H1 (cell line): ENCODE results near the gene SH3BGRL. TPM values are rescaled to one million over a fixed set of nuclear protein-coding genes. Genes with fewer than 3 reads are reported as not detected.
A peak's percentile ranks its signal among the peaks of the same experiment; 100 is the strongest.

Experiments used
- CTCF ChIA-PET: fragments of 300-600 bp; sonication (Branson Sonifier 250); formaldehyde crosslinking; loops from one replicate; lab custom pipeline; 2021; ENCODE audit not compliant: partially characterized antibody; lab: Charles Lee
- POLR2A ChIA-PET: fragments of 300-600 bp; sonication (Branson Sonifier 250); formaldehyde crosslinking; loops from one replicate; lab custom pipeline; 2021; ENCODE audit warnings: inconsistent platforms; ENCODE audit not compliant: partially characterized antibody; lab: Charles Lee
- DNase-seq, 2 experiments: peaks; one replicate each; pipeline versions ENCODE4 v3.0.0 to v3.0.0-alpha.2; 2010 to 2022; ENCODE audit warnings: low spot score in 2 of 2, low read depth in 1 of 2, mixed read lengths in 1 of 2
- FAIRE-seq: peaks from 2 replicates; lab custom pipeline; 2011; peaks lifted over from hg19 to GRCh38; lab: Jason Lieb, UNC
- H2AFZ ChIP-seq: 2 replicates; pipeline ENCODE4 v1.8.1; 2012; ENCODE audit warnings: low read length, inconsistent platforms
- H2AK5ac ChIP-seq: 2 replicates; pipeline ENCODE4 v1.6.1; 2013; ENCODE audit warnings: low read depth, low read length
- H2BK120ac ChIP-seq: replicated peaks from 2 replicates; pipeline ENCODE3; 2013; ENCODE audit warnings: low read depth, low read length, inconsistent platforms
- H2BK12ac ChIP-seq: 2 replicates; pipeline ENCODE4 v1.6.1; 2013; ENCODE audit warnings: low read depth, low read length
- H2BK15ac ChIP-seq: 2 replicates; pipeline ENCODE4 v1.6.1; 2013; ENCODE audit warnings: low read length
- H2BK20ac ChIP-seq: 2 replicates; pipeline ENCODE4 v1.6.1; 2013; ENCODE audit warnings: low read length
- H2BK5ac ChIP-seq: 2 replicates; pipeline ENCODE4 v1.6.1; 2013; ENCODE audit warnings: low read depth, low read length
- H3K14ac ChIP-seq: 2 replicates; pipeline ENCODE4 v1.6.1; 2013; ENCODE audit warnings: inconsistent platforms; ENCODE audit not compliant: insufficient read length
- H3K18ac ChIP-seq: 2 replicates; pipeline ENCODE4 v1.6.1; 2013; ENCODE audit warnings: low read length; ENCODE audit errors: extremely low read depth
- H3K23ac ChIP-seq: 2 replicates; pipeline ENCODE4 v1.6.1; 2013; ENCODE audit warnings: inconsistent platforms; ENCODE audit not compliant: insufficient read length
- H3K23me2 ChIP-seq: 2 replicates; pipeline ENCODE4 v1.6.1; 2013; ENCODE audit warnings: low read depth, low read length
- H3K27ac ChIP-seq: 2 replicates; pipeline ENCODE4 v1.6.1; 2011; ENCODE audit warnings: low read depth, low read length, inconsistent platforms
- H3K27me3 ChIP-seq, 4 experiments: replicated peaks in 1 of 4; 1 replicate in 1 of 4; 2 replicates in 3 of 4; pipeline versions ENCODE4 v1.6.1 to v1.8.1; 2011 to 2013; ENCODE audit warnings: low read length in 3 of 4, mild to moderate bottlenecking in 3 of 4, inconsistent platforms in 2 of 4, mixed read lengths in 2 of 4, moderate library complexity in 1 of 4; ENCODE audit not compliant: control insufficient read depth in 3 of 4, insufficient read depth in 3 of 4; ENCODE audit errors: extremely low read depth in 1 of 4
- H3K36me3 ChIP-seq, 4 experiments: 2 replicates each; pipeline versions ENCODE4 v1.6.1 to v1.8.1; 2011 to 2013; ENCODE audit warnings: mild to moderate bottlenecking in 4 of 4, low read length in 3 of 4, moderate library complexity in 2 of 4, control low read depth in 1 of 4, inconsistent platforms in 1 of 4; ENCODE audit not compliant: insufficient read depth in 4 of 4, control insufficient read depth in 2 of 4
- H3K4ac ChIP-seq: replicated peaks from 2 replicates; pipeline ENCODE3; 2013; ENCODE audit warnings: low read length, low read depth, mixed read lengths, inconsistent platforms; ENCODE audit not compliant: insufficient read length
- H3K4me1 ChIP-seq, 4 experiments: replicated peaks in 1 of 4; 1 replicate in 1 of 4; 2 replicates in 3 of 4; pipeline versions ENCODE4 v1.6.1 to v1.8.1; 2011 to 2013; ENCODE audit warnings: low read length in 3 of 4, inconsistent platforms in 2 of 4, mixed read lengths in 1 of 4; ENCODE audit not compliant: insufficient read depth in 4 of 4, control insufficient read depth in 3 of 4
- H3K4me2 ChIP-seq, 2 experiments: 2 replicates each; pipeline versions ENCODE4 v1.6.1 to v1.8.1; 2011 to 2013; ENCODE audit warnings: low read depth in 2 of 2, low read length in 2 of 2, control low read depth in 1 of 2, inconsistent platforms in 1 of 2, mild to moderate bottlenecking in 1 of 2; ENCODE audit not compliant: insufficient read depth in 1 of 2
- H3K4me3 ChIP-seq, 4 experiments: fragments of 200-600, 300-600 bp in 1 of 4; sonication (generic), shearing (Covaris generic), sonication (Bioruptor Twin) in 1 of 4; 2 replicates each; pipeline versions ENCODE4 v1.5.1 to v1.8.1; 2011 to 2016; ENCODE audit warnings: low read length in 4 of 4, low read depth in 3 of 4, control low read depth in 2 of 4, inconsistent platforms in 2 of 4, mild to moderate bottlenecking in 2 of 4, mixed read lengths in 1 of 4, moderate library complexity in 1 of 4; ENCODE audit not compliant: insufficient read depth in 2 of 4; ENCODE audit errors: extremely low read depth in 1 of 4
- H3K56ac ChIP-seq: replicated peaks from 2 replicates; pipeline ENCODE3; 2013; ENCODE audit warnings: low read depth, mild to moderate bottlenecking, mixed read lengths, low read length, inconsistent platforms; ENCODE audit not compliant: insufficient read length
- H3K79me1 ChIP-seq: 2 replicates; pipeline ENCODE4 v1.6.1; 2013; ENCODE audit warnings: low read depth, low read length, control low read depth
- H3K79me2 ChIP-seq, 2 experiments: 2 replicates each; pipeline versions ENCODE4 v1.6.1 to v1.8.1; 2012 to 2013; ENCODE audit warnings: low read length in 2 of 2, mild to moderate bottlenecking in 2 of 2, inconsistent platforms in 1 of 2; ENCODE audit not compliant: insufficient read depth in 2 of 2, control insufficient read depth in 1 of 2
- H3K9ac ChIP-seq, 4 experiments: replicated peaks in 1 of 4; 1 replicate in 1 of 4; 2 replicates in 3 of 4; pipeline versions ENCODE4 v1.6.1 to v1.8.1; 2011 to 2013; ENCODE audit warnings: low read depth in 3 of 4, low read length in 3 of 4, control low read depth in 2 of 4, mild to moderate bottlenecking in 2 of 4, moderate library complexity in 2 of 4, inconsistent platforms in 1 of 4; ENCODE audit errors: extremely low read depth in 1 of 4
- H3K9me3 ChIP-seq, 2 experiments: 2 replicates each; pipeline versions ENCODE4 v1.6.1 to v1.8.1; 2012 to 2013; ENCODE audit warnings: mild to moderate bottlenecking in 2 of 2, moderate library complexity in 2 of 2, control low read depth in 1 of 2, inconsistent platforms in 1 of 2, low read depth in 1 of 2, low read length in 1 of 2, mixed read lengths in 1 of 2; ENCODE audit not compliant: insufficient read depth in 2 of 2
- H4K20me1 ChIP-seq, 2 experiments: replicated peaks in 1 of 2; 2 replicates each; pipeline versions ENCODE3 to v1.8.1; 2011 to 2013; ENCODE audit warnings: inconsistent platforms in 2 of 2, low read length in 2 of 2, mild to moderate bottlenecking in 1 of 2; ENCODE audit not compliant: insufficient read depth in 2 of 2, control insufficient read depth in 1 of 2
- H4K5ac ChIP-seq: 2 replicates; pipeline ENCODE4 v1.6.1; 2013; ENCODE audit warnings: low read length, low read depth, mixed read lengths, inconsistent platforms; ENCODE audit not compliant: insufficient read length
- H4K8ac ChIP-seq: 2 replicates; pipeline ENCODE4 v1.8.0; 2013; ENCODE audit warnings: mild to moderate bottlenecking, moderate library complexity, low read length, inconsistent platforms; ENCODE audit not compliant: insufficient read depth; ENCODE audit errors: extremely low read depth
- H4K91ac ChIP-seq: replicated peaks from 2 replicates; pipeline ENCODE3; 2013; ENCODE audit warnings: low read length, mixed read lengths, inconsistent platforms; ENCODE audit not compliant: insufficient read length
- ATF3 ChIP-seq: IDR thresholded peaks from 2 replicates; pipeline ENCODE4 v1.6.1; 2011; ENCODE audit warnings: low read depth, mild to moderate bottlenecking, low read length; ENCODE audit not compliant: insufficient read depth
- CBX8 ChIP-seq: fragments of 300-800, 300-1000 bp; sonication (generic); IDR thresholded peaks from 2 replicates; pipeline ENCODE4 v1.7.1; 2016; ENCODE audit warnings: low read depth, low read length, borderline replicate concordance
- CEBPB ChIP-seq: IDR thresholded peaks from 2 replicates; pipeline ENCODE4 v1.6.1; 2012; ENCODE audit warnings: low read depth, low read length
- CHD2 ChIP-seq: IDR thresholded peaks from 2 replicates; pipeline ENCODE4 v1.6.1; 2012; ENCODE audit warnings: low read length, improper control_type of control experiment
- CTCF ChIP-seq, 3 experiments: IDR thresholded peaks; 1 replicate in 2 of 3; 2 replicates in 1 of 3; pipeline versions ENCODE4 v1.5.1 to v1.6.1; 2011; ENCODE audit warnings: low read length in 3 of 3, mild to moderate bottlenecking in 3 of 3, inconsistent platforms in 2 of 3, low read depth in 1 of 3, moderate library complexity in 1 of 3; ENCODE audit not compliant: insufficient read depth in 1 of 3; ENCODE audit errors: control extremely low read depth in 1 of 3
- EP300 ChIP-seq, 2 experiments: IDR thresholded peaks; 1 replicate in 1 of 2; 2 replicates in 1 of 2; pipeline ENCODE4 v1.6.1; 2011 to 2012; ENCODE audit warnings: low read depth in 2 of 2, low read length in 2 of 2, mild to moderate bottlenecking in 2 of 2, borderline replicate concordance in 1 of 2, inconsistent platforms in 1 of 2, moderate library complexity in 1 of 2
- JUND ChIP-seq: IDR thresholded peaks from 2 replicates; pipeline ENCODE4 v1.6.1; 2011; ENCODE audit warnings: mild to moderate bottlenecking, improper control_type of control experiment, low read length
- NRF1 ChIP-seq: IDR thresholded peaks from 2 replicates; pipeline ENCODE4 v1.6.1; 2011; ENCODE audit warnings: mild to moderate bottlenecking, low read depth, low read length, improper control_type of control experiment
- RBBP5 ChIP-seq: IDR thresholded peaks from 2 replicates; pipeline ENCODE4 v1.7.1; 2012; ENCODE audit warnings: low read depth, mild to moderate bottlenecking, inconsistent platforms, low read length, moderate library complexity, borderline replicate concordance
- SP4 ChIP-seq: IDR thresholded peaks from 2 replicates; pipeline ENCODE4 v1.6.1; 2012; ENCODE audit warnings: low read length, inconsistent platforms
- SRF ChIP-seq: IDR thresholded peaks from 2 replicates; pipeline ENCODE4 v1.6.1; 2011; ENCODE audit warnings: mild to moderate bottlenecking, low read depth, low read length, moderate library complexity
- TAF7 ChIP-seq: optimal IDR thresholded peaks from 2 replicates; pipeline ENCODE3; 2011; ENCODE audit warnings: low read depth, mild to moderate bottlenecking, inconsistent platforms, low read length, moderate library complexity, borderline replicate concordance
- WGBS, 2 experiments: shearing (Covaris generic) in 1 of 2; methylation state at CpG; one replicate each; pipeline versions ENCODE4 v1.1.6 to v1.1.7; 2013 to 2015; ENCODE audit warnings: low lambda C conversion rate in 2 of 2, mixed read lengths in 2 of 2, inconsistent platforms in 1 of 2, low coverage in 1 of 2, missing lambda C conversion rate in 1 of 2; ENCODE audit not compliant: insufficient replicate concordance in 2 of 2, insufficient coverage in 1 of 2, insufficient read length in 1 of 2; ENCODE audit errors: extremely low coverage in 1 of 2, missing lambda C conversion rate in 1 of 2; 5-methylcytosine and 5-hydroxymethylcytosine counted together
- polyA plus RNA-seq, 7 experiments: library from polyadenylated mRNA; depleted of rRNA in 3 of 7; stranded (reverse) in 5 of 7; unstranded in 2 of 7; fragments of >200 nt in 5 of 7; fragments of 200-250 nt in 2 of 7; gene quantifications; 1 replicate in 5 of 7; 2 replicates in 1 of 7; 4 replicates in 1 of 7; pipeline versions ENCODE4 v1.2.1 to v1.2.3, GENCODE V29; 2011 to 2013; ENCODE audit warnings: missing spikeins in 2 of 7, mixed read lengths in 2 of 7
- total RNA-seq: library from RNA; stranded (reverse); fragmentation: NEBNext Ultra II Directional; extraction: Animal tissue kit (Norgen Biotek cat#: 25700); gene quantifications from 2 replicates; pipeline ENCODE4 v1.2.1, GENCODE V29; 2021

SH3BGRL gene
- total and polyA plus RNA-seq, 2 of the 8 experiments (the other 6 are each of a cell fraction or from before 2014, with no cell fraction given): 36.3 to 49.6 TPM

- H3K36me3 ChIP-seq: no peaks in the 10 kb centered on the region
- no peak overlapping the region for H3K4ac ChIP-seq
- H3K4me2 ChIP-seq: no peak overlapping the region
- H2BK12ac ChIP-seq: no peak overlapping the region
- no peaks in the 10 kb centered on the region for H3K79me1 ChIP-seq
- H3K23ac ChIP-seq: no peak overlapping the region
- no peak overlapping the region for H2BK120ac ChIP-seq
- no peak overlapping the region for H2BK5ac ChIP-seq
- no peaks in the 10 kb centered on the region for H3K9me3 ChIP-seq
- DNase-seq (no peak), FAIRE-seq (no peak)
- H3K27me3 ChIP-seq: no peaks in the 10 kb centered on the region
- no peak overlapping the region for H3K56ac ChIP-seq
- WGBS, 2 experiments: 0% methylated on average over 1 of the region's 1 CpG; no CpG with 5 or more reads in 1 of the 2 experiments
- H2BK20ac ChIP-seq: no peak overlapping the region
- no peaks in the 10 kb centered on the region for H3K79me2 ChIP-seq
- no peak overlapping the region for H3K18ac ChIP-seq
- no peaks in the 10 kb centered on the region for H3K23me2 ChIP-seq
- H4K8ac ChIP-seq: no peak overlapping the region
- H3K27ac ChIP-seq: no peak overlapping the region
- no peak overlapping the region for H4K91ac ChIP-seq
- CTCF ChIA-PET: interaction anchor here (1.7 kb wide), 1 partner anchor 21 kb away, joined by 5 read pairs; no protein-coding TSS in a partner anchor
- no peak overlapping the region for H3K14ac ChIP-seq
- POLR2A ChIA-PET: no interaction called here
- no peak overlapping the region for H2AFZ ChIP-seq
- no peak overlapping the region for H3K9ac ChIP-seq
- no peak overlapping the region for H2BK15ac ChIP-seq
- H2AK5ac ChIP-seq: no peak overlapping the region
- no peaks in the 10 kb centered on the region for H4K20me1 ChIP-seq
- no peak overlapping the region for H4K5ac ChIP-seq
- no peak overlapping the region for H3K4me3 ChIP-seq
- no peaks in the 10 kb centered on the region for H3K4me1 ChIP-seq
- TF ChIP-seq CBX8: no peak
- no peak for TF ChIP-seq SP4
- TF ChIP-seq SRF: no peak
- no peak for TF ChIP-seq CHD2
- TF ChIP-seq NRF1: no peak
- no peak for TF ChIP-seq TAF7
- TF ChIP-seq EP300 (IDR thresholded peaks at IDR 0.05; ENCODE audit: borderline replicate concordance in 1 of 2, low read depth in 2 of 2, low read length in 2 of 2): no peak
- no peak for TF ChIP-seq CEBPB
- TF ChIP-seq CTCF (IDR thresholded peaks at IDR 0.05; ENCODE audit: control extremely low read depth in 1 of 3, insufficient read depth in 1 of 3, low read depth in 1 of 3, low read length in 3 of 3): peak in 1 of 3 experiments; percentile 2; a peak in 2 of 4 replicates
- TF ChIP-seq JUND: no peak
- no peak for TF ChIP-seq RBBP5
- TF ChIP-seq ATF3: no peak
Measured at GRCh38 chrX:81174286-81174685, 27.6 kb upstream of the SH3BGRL start.
